ENCODE measurements around the gene KRT78.
"Not testable (repeated sequence)": the region's sequence is repeated elsewhere in the genome, so short reads cannot be mapped to it uniquely, and the experiment has no call there.

KRT78 gene

GRCh38 chr12:52795694-52796428, 52.9 kb downstream of the KRT78 start, which contains the start of gene KRT3:
TSS of gene KRT3 (minus strand) at chr12:52796117. CDS start at chr12:52796042, 75 bp downstream.
- no peak for DNase-seq (ENCODE audit: low read depth)

DNA sequence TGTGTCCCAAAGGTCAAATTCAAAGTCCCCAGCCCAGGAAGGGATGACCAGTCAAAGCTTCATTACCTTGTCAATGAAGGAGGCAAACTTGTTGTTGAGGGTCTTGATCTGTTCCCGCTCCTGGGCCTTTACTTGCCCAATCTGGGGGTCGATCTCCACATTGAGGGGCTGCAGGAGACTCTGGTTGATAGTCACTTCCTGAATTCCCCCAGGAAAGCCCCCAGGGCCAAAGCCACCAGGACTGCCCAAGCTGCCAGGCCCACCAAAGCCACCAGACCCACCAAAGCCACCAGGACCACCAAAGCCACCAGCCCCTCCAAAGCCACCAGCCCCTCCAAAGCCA, 53.5 kb downstream of the KRT78 start:
- not testable (repeated sequence) for DNase-seq (ENCODE audit: low read depth)

DNA sequence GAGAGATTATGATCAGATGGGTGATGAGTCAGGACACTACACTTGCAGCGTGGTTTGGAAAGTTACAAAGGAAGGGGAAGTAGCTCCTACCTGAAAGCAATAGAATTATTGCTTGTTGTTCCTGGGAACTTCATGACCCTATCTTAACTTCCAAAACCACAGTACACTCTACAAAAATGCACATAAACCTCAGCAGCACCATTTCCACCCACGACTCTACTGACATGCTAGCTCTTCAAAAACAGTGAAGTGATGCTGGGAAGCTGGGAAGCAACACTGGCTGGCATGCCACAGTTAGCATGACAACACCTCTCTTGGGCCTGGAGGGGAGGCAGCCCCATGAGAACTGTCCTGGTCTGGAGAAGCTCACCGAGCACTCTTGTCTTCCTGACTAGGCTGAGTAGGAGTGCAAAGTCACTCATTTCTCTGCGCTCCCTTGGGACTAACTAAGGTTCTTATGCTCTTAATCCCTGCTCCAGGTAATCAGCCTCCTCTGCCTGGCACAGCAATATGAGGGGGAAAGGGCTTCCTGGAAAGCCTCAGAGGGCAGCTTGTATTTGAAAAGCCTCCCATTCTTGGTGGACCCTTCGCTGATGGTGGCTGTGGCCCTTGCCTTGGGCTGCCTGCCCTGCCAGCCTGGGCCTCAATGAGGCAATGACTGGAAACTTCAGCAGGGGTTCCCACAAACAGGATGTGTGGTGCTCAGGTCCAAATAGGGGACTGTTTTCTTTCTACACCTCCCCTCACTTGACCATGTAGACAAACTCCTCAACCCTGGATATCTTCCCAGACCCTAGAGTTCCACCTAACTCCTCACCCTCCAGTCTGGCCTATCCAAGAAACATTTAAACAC, 54.1 kb downstream of the KRT78 start:
- no peak for DNase-seq (ENCODE audit: low read depth)

DNA sequence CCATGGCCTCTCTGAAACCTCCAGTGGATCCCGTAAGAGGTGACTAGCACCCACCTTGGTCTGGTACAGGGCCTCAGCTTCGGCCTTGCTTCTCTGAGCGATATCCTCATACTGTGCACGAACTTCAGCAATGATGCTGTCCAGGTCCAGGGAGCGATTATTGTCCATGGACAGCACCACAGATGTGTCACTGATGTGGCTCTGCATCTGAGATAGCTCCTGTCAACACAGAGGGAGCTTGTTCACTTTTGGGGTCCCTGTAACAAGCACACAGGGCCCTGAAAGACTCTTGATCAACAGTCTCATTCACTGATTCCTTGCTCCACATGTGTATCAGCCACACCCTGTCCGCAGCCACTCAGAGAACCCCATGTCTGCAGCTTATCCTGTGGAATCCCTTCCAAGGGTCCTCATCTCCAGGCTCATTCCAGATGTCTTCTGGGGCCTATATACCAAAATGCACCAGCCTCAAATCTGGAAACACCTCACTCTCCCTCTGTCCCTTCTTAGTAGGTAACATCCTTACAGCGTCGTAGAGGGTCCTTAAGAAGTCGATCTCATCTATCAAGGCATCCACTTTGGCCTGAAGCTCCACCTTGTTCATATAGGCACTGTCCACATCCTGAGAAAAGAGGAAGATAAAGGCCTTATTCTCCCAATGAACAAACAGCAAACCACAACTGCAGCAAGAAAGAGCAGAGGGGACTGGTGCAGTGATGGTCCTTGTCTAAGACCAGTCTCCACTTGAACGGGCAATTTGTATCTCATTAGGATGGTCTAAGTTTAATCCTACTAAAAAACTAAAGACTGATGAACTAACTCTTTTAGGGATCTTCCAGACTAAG, 56.4 kb downstream of the KRT78 start:
- DNase-seq (ENCODE audit: low read depth), result no peak

DNA sequence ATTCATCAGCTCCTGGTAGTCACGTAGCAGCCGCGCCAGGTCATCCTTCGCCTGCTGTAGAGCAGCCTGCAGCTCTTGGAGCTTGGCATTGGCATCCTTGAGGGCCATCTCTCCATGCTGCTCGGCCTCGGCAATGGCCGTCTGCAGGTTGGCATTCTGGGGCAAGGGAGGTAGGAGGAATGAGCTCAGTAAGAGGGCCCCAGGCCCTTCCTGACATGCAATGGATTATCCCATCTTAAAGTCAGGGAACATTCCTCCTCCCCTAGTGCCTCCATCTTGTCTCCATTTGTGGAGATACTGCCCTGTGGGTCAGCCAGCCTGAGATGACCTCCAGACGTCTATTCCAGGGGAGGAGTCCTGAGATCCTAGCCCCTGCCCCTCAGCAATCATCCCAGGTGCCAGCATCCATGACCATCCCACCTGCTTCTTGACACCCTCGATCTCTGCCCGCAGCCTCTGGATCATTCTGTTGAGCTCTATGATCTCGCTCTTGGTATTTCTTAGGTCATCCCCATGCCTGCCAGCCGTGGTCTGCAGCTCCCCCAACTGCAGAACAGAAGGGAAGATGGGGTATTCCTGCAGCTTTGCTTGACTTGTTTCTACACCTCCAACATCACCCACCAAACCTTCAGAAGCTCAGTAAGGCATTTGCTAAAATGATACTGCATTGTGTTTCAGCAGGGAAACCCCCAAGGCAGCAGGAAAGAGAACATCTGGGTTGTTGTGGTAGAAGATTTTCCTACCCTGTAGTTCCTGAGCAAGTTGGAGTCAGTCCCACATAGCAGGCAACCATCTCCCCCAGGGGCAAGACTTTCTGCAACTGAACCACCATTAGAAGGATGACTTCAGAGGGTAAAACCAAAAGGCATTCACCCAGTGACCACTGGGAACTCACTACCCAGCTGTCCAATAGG, 57.3 kb downstream of the KRT78 start:
- no peak for DNase-seq (ENCODE audit: low read depth)

DNA sequence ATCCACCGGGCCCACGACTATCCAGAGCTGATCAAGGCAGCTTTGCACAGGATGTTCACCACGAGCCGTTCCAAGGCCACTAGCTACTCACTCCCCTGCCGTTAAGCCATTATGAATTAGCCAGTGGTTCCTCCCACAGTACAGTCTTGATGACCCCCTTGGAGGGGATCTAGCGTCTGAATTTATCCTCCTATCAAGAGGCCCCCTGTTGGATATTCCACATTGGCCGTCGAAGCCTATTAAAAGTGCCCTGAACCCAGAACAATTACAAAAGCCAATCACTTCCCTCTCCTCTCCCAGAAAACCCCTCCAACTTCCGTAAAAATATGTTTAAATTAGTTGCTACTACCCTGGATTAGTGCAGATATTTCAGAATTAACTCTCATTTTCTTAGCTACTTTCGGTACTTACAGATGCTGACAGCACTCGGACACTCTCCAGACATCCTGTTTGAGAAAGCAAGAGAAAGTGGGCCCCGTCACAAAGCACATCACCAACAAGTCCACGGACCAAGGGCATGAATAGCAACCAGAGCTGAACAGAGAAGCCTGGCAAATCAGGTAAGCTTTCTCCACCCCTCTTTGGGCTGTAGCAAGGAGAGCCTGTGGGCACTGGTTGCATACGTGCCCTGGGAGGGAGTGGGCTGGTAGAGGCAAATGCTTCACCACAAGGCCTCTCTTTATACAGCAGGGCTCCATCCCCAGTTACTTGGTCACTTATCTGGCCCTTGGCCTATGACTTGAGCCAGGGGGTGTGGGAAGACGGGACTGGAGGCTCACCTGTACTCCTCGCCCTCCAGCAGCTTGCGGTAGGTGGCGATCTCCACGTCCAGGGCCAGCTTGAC, 58.1 kb downstream of the KRT78 start:
- DNase-seq (ENCODE audit: low read depth), result no peak

- DNase-seq (ENCODE audit: low read depth), result no peak
Observed at GRCh38 chr12:52789637-52790426, 59.0 kb downstream of the KRT78 start.

DNA sequence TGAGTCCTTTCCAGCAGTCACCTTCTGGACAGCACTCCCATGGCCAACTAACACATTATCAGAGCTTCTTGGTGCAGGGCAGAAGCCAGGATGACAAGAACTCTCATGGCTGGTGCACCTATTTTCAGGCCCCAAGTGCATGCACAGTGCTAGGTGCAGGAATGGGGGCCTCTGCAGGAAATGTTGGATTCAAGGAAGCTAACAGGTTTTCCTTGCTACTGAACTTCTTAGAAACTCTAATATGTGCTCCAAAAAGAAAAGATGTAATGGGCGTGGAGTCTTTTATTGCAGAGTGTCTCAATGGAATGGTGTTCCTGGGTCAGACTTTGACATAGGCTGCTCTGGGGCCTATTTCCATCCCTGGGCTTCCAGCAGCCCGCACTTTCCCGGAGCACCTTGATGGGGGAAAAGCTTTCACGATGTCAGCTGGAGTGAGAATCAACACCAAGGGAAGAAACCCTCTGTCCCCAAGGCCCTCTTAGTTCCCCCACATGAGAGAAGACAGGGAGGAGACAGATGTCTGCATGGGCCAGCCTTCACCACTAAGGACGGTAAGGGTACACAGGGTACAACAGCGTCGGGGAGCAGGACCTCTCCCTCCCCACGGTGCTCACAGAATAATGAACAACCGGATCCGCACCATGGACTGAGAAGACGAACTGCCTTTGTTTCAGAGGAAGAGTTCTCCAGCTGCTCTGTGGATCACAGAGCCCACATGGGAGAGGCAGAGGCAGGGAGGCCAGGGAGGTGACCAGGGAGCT, 59.7 kb downstream of the KRT78 start:
- DNase-seq (ENCODE audit: low read depth), result no peak

DNA sequence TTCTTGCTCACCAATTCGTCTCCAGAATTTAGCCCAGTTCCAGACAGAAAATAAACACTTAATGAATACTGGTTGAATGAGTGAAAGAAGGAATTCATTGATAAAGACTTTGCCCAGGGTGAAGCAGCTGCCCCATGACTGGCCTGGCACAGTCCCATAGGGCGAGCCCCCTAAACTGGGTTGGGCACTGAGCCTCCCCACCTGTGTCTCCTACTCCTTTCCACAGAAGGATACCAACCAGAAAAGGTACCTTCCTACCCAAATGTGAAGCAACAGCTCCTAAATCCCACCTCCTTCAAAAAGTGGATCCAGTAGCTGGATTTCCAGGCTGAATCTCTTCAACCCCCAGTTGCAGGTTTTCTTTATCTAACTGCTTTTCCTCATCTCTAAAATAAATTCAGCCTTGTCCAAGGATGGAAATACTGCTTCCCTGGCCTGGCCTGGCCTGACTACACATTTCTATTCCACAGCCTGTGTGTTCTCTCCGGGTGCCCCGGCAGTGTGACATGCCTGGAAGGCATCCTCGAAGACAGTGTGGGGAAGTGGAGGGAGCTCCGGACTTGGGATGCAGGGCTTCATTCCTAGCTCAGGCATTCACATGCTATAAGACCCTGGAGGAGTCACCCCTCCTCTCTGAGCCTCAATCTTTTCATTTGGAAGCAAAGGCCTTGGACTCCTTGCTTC, 60.5 kb downstream of the KRT78 start:
- DNase-seq (ENCODE audit: low read depth), result no peak
